NB4 (cell line): ENCODE data around the gene PRX.

Experiments used
- MYC ChIP-seq: IDR thresholded peaks from 2 replicates; pipeline ENCODE4 v1.6.1; 2011; ENCODE audit warnings: low read depth, low read length
- POLR2A ChIP-seq: IDR thresholded peaks from 2 replicates; pipeline ENCODE4 v1.6.1; 2011; ENCODE audit warnings: mild to moderate bottlenecking; ENCODE audit not compliant: insufficient read length; ENCODE audit errors: extremely low read depth
- TF ChIP-seq, protein P1 (sequence below): IDR thresholded peaks from one replicate; pipeline ENCODE4 v1.5.1; 2012; ENCODE audit warnings: low read depth, low read length
- TF ChIP-seq, protein P2 (sequence below): IDR thresholded peaks from 2 replicates; pipeline ENCODE4 v1.6.1; 2011; ENCODE audit warnings: low read depth, low read length

DNA sequence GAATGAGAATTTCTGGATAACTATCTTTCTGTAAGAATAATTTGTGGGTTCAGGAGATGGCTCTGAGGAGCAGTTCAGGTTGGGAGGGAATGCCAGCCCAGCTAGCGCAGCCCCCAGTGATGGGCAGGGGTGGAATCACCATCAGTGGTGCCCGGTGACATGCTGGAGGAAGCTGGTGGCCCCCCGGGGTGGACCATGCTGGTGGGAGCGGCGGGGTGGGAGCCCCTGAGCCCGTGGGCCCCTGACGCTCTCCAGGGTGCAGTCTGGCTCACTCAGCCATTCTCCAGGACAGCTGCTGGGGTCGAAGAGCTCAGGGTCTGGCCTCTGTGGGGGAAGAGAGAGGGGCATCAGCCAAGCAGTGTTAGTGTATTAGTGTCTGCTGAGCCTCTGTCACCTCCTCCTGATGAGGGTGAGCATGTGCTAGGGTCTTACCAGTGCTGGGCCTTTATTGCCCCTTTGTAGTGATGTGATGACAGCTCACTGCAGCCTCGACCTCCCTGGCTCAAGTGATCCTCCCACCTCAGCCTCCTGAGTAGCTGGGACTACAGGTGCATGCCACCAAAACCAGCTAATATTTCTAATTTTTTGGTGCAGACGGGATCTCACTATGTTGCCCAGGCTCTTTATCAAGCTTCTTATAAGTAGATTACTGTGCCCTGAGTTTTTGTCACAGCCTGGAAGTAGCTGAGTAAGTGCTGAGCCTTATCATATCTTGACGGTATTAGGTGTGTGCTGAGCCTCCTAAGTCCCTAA is 33.6 kb downstream of the PRX start:
- TF ChIP-seq, protein P1, sequence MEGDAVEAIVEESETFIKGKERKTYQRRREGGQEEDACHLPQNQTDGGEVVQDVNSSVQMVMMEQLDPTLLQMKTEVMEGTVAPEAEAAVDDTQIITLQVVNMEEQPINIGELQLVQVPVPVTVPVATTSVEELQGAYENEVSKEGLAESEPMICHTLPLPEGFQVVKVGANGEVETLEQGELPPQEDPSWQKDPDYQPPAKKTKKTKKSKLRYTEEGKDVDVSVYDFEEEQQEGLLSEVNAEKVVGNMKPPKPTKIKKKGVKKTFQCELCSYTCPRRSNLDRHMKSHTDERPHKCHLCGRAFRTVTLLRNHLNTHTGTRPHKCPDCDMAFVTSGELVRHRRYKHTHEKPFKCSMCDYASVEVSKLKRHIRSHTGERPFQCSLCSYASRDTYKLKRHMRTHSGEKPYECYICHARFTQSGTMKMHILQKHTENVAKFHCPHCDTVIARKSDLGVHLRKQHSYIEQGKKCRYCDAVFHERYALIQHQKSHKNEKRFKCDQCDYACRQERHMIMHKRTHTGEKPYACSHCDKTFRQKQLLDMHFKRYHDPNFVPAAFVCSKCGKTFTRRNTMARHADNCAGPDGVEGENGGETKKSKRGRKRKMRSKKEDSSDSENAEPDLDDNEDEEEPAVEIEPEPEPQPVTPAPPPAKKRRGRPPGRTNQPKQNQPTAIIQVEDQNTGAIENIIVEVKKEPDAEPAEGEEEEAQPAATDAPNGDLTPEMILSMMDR: no peak
- TF ChIP-seq POLR2A: no peak
- TF ChIP-seq, protein P2, sequence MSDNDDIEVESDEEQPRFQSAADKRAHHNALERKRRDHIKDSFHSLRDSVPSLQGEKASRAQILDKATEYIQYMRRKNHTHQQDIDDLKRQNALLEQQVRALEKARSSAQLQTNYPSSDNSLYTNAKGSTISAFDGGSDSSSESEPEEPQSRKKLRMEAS: no peak
- no peak for TF ChIP-seq MYC
